Activated T-cell treated with anti-CD3 and anti-CD28 coated beads for 1 hour (primary cell): ENCODE results near the gene ARMC5.
A peak's percentile ranks its signal among the peaks of the same experiment; 100 is the strongest.
"Not testable (repeated sequence)": the region's sequence is repeated elsewhere in the genome, so short reads cannot be mapped to it uniquely, and the experiment has no call there.

Experiments
- DNase-seq: peaks from one replicate; pipeline ENCODE4 v3.0.0-alpha.2; 2020; ENCODE audit warnings: low read depth

Gene ARMC5

GRCh38 chr16:31458844-31459686 lies at the start of gene ARMC5:
Gene ARMC5 (plus strand): TSS chr16:31459501. CDS start chr16:31459525, 24 bp downstream.
- DNase-seq: peak; percentile 91

GRCh38 chr16:31410082-31410481 lies 49.2 kb upstream of the ARMC5 start:
- DNase-seq: no peak

DNA sequence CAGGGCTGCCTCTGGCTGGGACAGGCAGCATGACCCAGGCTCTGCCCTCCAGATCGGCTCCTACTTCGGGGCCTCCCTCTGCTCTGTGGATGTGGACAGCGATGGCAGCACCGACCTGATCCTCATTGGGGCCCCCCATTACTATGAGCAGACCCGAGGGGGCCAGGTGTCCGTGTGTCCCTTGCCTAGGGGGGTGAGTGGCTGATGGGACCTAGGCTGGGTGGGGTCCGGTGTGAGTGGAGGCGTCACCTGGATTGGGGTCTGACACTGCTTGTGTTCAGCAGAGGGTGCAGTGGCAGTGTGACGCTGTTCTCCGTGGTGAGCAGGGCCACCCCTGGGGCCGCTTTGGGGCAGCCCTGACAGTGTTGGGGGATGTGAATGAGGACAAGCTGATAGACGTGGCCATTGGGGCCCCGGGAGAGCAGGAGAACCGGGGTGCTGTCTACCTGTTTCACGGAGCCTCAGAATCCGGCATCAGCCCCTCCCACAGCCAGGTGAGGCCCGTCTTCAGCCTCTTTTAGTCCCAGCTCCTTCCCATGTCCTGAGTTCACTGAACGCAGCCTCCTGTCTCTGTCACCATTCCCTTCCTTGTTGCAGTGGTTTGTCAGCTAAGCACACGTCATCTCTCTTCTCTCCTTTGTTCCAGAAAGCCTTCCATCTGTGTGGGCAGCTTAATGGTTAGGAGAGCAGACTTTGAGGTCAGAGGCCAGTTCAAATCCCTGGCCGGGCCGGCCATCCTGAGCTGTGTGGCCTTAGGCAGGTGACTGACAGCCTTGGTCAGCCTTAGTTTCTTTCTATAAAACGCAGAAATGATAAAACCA lies 48.1 kb upstream of the ARMC5 start:
- no peak for DNase-seq

DNA sequence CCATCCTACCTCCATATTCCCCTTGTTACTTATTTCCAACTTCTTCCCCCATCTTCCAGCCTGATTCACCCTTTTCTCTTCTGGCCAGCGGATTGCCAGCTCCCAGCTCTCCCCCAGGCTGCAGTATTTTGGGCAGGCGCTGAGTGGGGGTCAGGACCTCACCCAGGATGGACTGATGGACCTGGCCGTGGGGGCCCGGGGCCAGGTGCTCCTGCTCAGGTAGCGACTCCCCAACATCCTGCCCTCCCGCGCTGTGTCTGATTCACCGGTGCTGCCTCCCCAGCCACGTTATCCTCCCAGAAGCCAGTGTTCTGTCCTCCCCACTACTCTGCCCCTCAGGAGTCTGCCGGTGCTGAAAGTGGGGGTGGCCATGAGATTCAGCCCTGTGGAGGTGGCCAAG lies 46.6 kb upstream of the ARMC5 start:
- DNase-seq: no peak

- DNase-seq: no peak
Measured at GRCh38 chr16:31413381-31413780, 45.9 kb upstream of the ARMC5 start.

GRCh38 chr16:31413943-31414342 lies 45.4 kb upstream of the ARMC5 start:
- DNase-seq: no peak

DNA sequence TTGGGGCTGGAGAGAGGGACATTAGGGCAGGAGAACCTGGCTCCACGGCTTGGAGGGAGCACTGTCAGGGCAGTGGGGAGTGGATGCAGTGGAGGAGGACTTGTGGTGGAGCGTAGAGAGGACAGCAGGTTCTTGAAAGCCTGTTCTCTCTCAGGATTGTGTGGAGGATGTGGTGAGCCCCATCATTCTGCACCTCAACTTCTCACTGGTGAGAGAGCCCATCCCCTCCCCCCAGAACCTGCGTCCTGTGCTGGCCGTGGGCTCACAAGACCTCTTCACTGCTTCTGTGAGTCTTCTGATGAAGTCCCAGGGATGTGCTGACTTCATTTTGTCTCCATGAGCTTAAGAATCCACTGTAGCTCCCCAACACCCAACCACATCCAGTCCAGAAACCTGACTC lies 44.6 kb upstream of the ARMC5 start:
- DNase-seq: no peak

- DNase-seq: no peak
Measured at GRCh38 chr16:31416371-31416770, 42.9 kb upstream of the ARMC5 start.

DNA sequence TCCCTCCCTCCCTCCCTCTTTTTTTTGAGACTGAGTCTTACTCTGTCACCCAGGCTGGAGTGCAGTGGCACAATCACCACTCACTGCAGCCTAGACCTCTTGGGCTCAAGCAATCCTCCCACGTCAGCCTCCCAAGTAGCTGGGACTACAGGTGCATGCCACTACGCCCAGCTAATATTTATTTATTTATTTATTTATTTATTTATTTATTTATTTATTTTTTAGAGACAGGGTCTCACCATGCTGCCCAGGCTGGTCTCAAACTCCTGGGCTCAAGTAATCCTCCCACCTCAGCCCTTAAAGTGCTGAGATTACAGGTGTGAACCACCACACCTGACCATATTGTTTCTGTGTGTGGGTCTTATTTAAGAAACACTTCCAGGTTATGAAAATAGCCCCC lies 42.3 kb upstream of the ARMC5 start:
- DNase-seq: not testable (repeated sequence)

- DNase-seq: no peak
Measured at GRCh38 chr16:31417916-31418315, 41.4 kb upstream of the ARMC5 start.

DNA sequence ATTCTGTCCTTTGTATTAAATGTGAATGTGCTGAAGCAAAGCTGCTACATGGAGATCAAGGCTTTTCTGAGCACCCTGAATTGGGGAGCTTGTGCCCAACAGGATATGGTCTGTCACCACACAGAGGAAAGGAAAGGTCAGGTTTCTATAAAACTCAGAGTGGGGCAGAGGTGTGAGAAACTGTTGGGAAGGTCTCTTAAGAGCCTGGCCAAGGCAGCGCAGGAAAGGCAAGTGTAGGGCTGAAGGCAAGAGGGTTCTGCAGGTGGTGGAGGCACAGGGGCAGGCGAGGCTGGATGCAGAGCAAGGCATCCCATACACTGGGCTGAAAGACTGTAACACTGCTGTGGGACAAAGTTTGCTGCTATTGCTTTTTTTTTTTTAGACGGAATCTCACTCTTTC lies 39.3 kb upstream of the ARMC5 start:
- no peak for DNase-seq

GRCh38 chr16:31421587-31421986 lies 37.7 kb upstream of the ARMC5 start:
- no peak for DNase-seq

DNA sequence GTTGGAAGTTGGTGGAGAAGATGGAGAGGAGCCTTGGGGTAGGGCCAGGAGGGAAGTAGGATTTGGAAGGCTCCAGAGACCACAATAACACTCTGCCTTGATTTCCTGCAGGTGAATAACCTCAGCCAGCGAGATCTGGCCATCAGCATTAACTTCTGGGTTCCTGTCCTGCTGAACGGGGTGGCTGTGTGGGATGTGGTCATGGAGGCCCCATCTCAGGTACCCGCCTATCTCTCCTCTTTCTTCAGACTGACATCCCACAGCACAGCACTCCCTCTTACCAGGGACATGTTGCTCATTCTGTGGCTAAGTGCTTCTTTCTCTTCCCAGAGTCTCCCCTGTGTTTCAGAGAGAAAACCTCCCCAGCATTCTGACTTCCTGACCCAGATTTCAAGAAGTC lies 36.1 kb upstream of the ARMC5 start:
- no peak for DNase-seq

- no peak for DNase-seq
Measured at GRCh38 chr16:31423801-31424200, 35.5 kb upstream of the ARMC5 start.

DNA sequence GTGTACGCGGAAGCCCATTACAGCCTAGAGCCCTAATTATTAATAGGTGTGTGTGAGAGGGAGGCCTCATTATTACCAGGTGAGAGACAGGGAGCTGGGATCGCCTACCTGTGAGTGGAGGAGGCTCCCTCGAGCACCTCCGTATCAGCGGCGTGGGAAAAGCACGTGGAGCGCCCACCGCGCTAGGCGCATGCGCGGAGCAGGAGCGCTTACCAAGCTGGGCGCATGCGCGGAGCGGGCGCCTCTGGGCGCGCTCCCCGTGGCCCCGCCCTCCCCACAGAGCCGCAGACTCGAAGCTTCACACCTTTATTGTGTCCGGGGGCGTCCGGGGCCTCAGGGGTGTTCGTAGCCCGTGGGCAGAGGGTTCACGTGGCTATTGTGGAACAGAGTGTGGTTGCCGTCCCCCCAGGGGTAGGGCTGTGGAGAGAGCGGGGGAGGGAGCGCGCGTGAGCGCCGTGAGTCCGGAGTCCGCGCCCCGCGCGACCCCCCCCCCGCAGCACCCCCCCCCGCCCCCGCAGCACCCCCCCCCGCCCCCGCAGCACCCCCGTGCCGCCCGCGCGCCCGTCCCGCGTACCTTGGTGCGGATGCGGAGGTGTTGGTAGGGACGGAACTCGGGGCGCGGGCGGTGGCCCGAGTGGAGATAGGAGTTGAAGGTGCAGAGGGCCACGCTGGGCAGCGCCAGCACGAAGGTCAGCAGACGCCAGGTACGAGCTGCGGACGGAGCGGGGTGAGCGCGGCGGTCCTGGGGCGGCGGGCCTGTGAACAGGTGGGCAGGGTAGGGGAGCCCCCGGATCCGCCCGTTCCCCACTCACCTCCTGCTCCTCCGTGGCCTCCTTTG lies 31.6 kb upstream of the ARMC5 start:
- DNase-seq: peak; percentile 57

GRCh38 chr16:31428279-31428597 lies 31.1 kb upstream of the ARMC5 start, which contains the start of gene COX6A2:
Gene COX6A2 (minus strand): TSS chr16:31428360. CDS start chr16:31428325, 35 bp downstream.
- DNase-seq: no peak

- DNase-seq: no peak
Measured at GRCh38 chr16:31428638-31429247, 30.6 kb upstream of the ARMC5 start.

GRCh38 chr16:31429314-31429713 lies 30.0 kb upstream of the ARMC5 start:
- DNase-seq: no peak

GRCh38 chr16:31429796-31430195 lies 29.5 kb upstream of the ARMC5 start:
- no peak for DNase-seq

DNA sequence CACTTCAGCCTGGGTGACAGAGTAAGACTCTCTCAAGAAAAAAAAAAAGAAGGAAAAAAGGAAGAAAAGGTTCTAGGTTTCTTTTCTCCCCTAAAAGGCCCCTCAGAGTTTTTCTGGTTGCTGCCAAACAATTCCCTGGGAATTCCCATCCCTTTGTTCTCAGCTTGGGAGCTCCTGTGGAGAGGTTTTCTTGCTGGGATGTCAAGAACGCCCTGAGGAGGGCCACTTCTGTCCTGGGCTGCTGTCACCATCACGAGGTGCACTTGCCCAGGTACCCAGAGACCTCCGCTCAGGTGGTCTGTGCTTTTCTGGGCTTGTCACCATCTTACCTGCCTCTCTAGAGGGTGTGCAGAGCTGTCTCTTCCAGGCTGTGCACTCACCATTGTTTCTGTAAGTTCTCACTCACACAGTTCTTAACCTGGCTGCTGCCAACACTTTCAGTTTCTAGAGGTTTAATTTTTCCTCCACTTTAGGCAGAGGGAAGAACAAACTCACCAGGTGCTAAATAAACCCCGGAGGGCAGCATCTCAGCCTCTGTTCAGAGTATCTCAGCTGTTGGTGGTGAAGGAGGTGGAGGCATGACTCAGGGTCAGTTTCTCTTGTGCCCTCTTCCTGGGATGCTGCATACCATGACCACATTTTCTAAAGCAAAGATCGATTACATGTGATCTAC lies 28.8 kb upstream of the ARMC5 start:
- no peak for DNase-seq
